NCI-H2196 (cell line): ENCODE data around the gene TMEM147.
A peak's percentile ranks its signal among the peaks of the same experiment; 100 is the strongest.

Source experiments
- DNase-seq: peaks from one replicate; lab custom pipeline; 2025; ENCODE audit not compliant: unreplicated experiment; lab: John Stamatoyannopoulos, UW

Gene TMEM147

GRCh38 chr19:35545855-35546381 lies 492 bp downstream of the TMEM147 start:
- peak; percentile 20 for DNase-seq

GRCh38 chr19:35546532-35546931 lies 1.1 kb downstream of the TMEM147 start:
- DNase-seq: no peak

GRCh38 chr19:35549174-35549788 lies 3.9 kb downstream of the TMEM147 start:
- peak; percentile 89 for DNase-seq

- no peak for DNase-seq
Measured at GRCh38 chr19:35549879-35550523, 4.6 kb downstream of the TMEM147 start.

- no peak for DNase-seq
Measured at GRCh38 chr19:35551091-35551810, 5.8 kb downstream of the TMEM147 start.

- DNase-seq: no peak
Measured at GRCh38 chr19:35552534-35553384, 7.3 kb downstream of the TMEM147 start.

GRCh38 chr19:35553385-35554000 lies 8.1 kb downstream of the TMEM147 start:
- DNase-seq: no peak

GRCh38 chr19:35554076-35554475 lies 8.7 kb downstream of the TMEM147 start:
- no peak for DNase-seq

- peak; percentile 12 for DNase-seq
Measured at GRCh38 chr19:35555301-35556005, 10.0 kb downstream of the TMEM147 start.

GRCh38 chr19:35556025-35556590 lies 10.7 kb downstream of the TMEM147 start:
- no peak for DNase-seq

GRCh38 chr19:35556846-35557538 lies 11.6 kb downstream of the TMEM147 start:
- DNase-seq: no peak

GRCh38 chr19:35557539-35558399 lies 12.3 kb downstream of the TMEM147 start:
- no peak for DNase-seq

- DNase-seq: no peak
Measured at GRCh38 chr19:35558400-35559280, 13.2 kb downstream of the TMEM147 start.

- no peak for DNase-seq
Measured at GRCh38 chr19:35559281-35559659, 13.8 kb downstream of the TMEM147 start.

GRCh38 chr19:35559781-35560180 lies 14.4 kb downstream of the TMEM147 start:
- DNase-seq: no peak

GRCh38 chr19:35560271-35560670 lies 14.8 kb downstream of the TMEM147 start:
- DNase-seq: no peak

- no peak for DNase-seq
Measured at GRCh38 chr19:35560677-35561076, 15.3 kb downstream of the TMEM147 start.
